GM03348 (cell line): Measurements from ENCODE around the gene RERE.
"Not testable (repeated sequence)": the region's sequence is repeated elsewhere in the genome, so short reads cannot be mapped to it uniquely, and the experiment has no call there.

ENCODE experiments used
- DNase-seq: peaks from one replicate; pipeline ENCODE4 v3.0.0; 2012; ENCODE audit warnings: low spot score

The RERE gene

GRCh38 chr1:8510041-8510823, 307.2 kb downstream of the RERE start:
- DNase-seq, result peak; percentile 82

GRCh38 chr1:8509579-8509978, 307.9 kb downstream of the RERE start:
- no peak for DNase-seq

- DNase-seq, result no peak
Measured at GRCh38 chr1:8506995-8507615, 310.3 kb downstream of the RERE start.

- no peak for DNase-seq
Measured at GRCh38 chr1:8506456-8506855, 311.0 kb downstream of the RERE start.

GRCh38 chr1:8503842-8504241, 313.6 kb downstream of the RERE start:
- DNase-seq, result no peak

- DNase-seq, result not testable (repeated sequence)
Measured at GRCh38 chr1:8502949-8503348, 314.5 kb downstream of the RERE start.

- DNase-seq, result peak; percentile 71
Measured at GRCh38 chr1:8497210-8497819, 320.1 kb downstream of the RERE start.

- no peak for DNase-seq
Measured at GRCh38 chr1:8496473-8496872, 321.0 kb downstream of the RERE start.

- no peak for DNase-seq
Measured at GRCh38 chr1:8495928-8496401, 321.5 kb downstream of the RERE start.

- DNase-seq, result no peak
Measured at GRCh38 chr1:8494681-8495080, 322.8 kb downstream of the RERE start.

- peak; percentile 30 for DNase-seq
Measured at GRCh38 chr1:8493916-8494540, 323.4 kb downstream of the RERE start.

- no peak for DNase-seq
Measured at GRCh38 chr1:8487249-8487648, 330.2 kb downstream of the RERE start.

GRCh38 chr1:8486047-8486446, 331.4 kb downstream of the RERE start:
- DNase-seq, result no peak

- no peak for DNase-seq
Measured at GRCh38 chr1:8483586-8483985, 333.9 kb downstream of the RERE start.

GRCh38 chr1:8482979-8483381, 334.5 kb downstream of the RERE start:
- DNase-seq, result no peak

- peak; percentile 40 for DNase-seq
Measured at GRCh38 chr1:8481650-8482380, 335.6 kb downstream of the RERE start.

GRCh38 chr1:8478566-8478965, 338.9 kb downstream of the RERE start:
- no peak for DNase-seq

- peak; percentile 33 for DNase-seq
Measured at GRCh38 chr1:8477983-8478362, 339.5 kb downstream of the RERE start.

GRCh38 chr1:8477166-8477982, 340.1 kb downstream of the RERE start:
- peak; percentile 58 for DNase-seq

- no peak for DNase-seq
Measured at GRCh38 chr1:8476006-8476405, 341.4 kb downstream of the RERE start.

GRCh38 chr1:8474369-8474768, 343.1 kb downstream of the RERE start:
- no peak for DNase-seq
